Lower leg skin (tissue), 3 donors: Measurements from ENCODE around the gene GLP1R.

Experiments
- CTCF ChIP-seq, 3 donors: fragments of 450-650 bp; IDR thresholded peaks; one replicate each; pipeline ENCODE4 v1.5.1; 2016; ENCODE audit warnings: antibody characterized with exemption in 3 of 3, mild to moderate bottlenecking in 3 of 3, moderate library complexity in 2 of 3
- POLR2A ChIP-seq, 2 donors: fragments of 450-650 bp; IDR thresholded peaks; one replicate each; pipeline ENCODE4 v1.6.1; 2016 to 2017; ENCODE audit warnings: antibody characterized with exemption in 2 of 2, mild to moderate bottlenecking in 1 of 2, moderate library complexity in 1 of 2

- TF ChIP-seq POLR2A (IDR thresholded peaks at IDR 0.05) (no peak), CTCF (IDR thresholded peaks at IDR 0.05) (no peak)
Observed at GRCh38 chr6:39087197-39087596, 38.6 kb downstream of the GLP1R start.
